Uterus (tissue), 4 donors: ENCODE results near the gene FER. TPM values are rescaled to one million over a fixed set of nuclear protein-coding genes. Genes with fewer than 3 reads are reported as not detected.
"Not testable (repeated sequence)": the region's sequence is repeated elsewhere in the genome, so short reads cannot be mapped to it uniquely, and the experiment has no call there.

Experiments
- DNase-seq, 2 donors: peaks; one replicate each; pipeline ENCODE4 v3.0.0-alpha.2; 2019 to 2020
- H3K27ac ChIP-seq, 2 donors: fragments of 200-600 bp; sonication (generic); 1 replicate in 1 of 2; 2 replicates in 1 of 2; pipeline ENCODE4 v1.5.1; 2016 to 2018
- H3K27me3 ChIP-seq, 2 donors: fragments of 200-600 bp; sonication (generic); one replicate each; pipeline ENCODE4 v1.5.1; 2018 to 2019; ENCODE audit warnings: control low read depth in 1 of 2
- H3K36me3 ChIP-seq, 2 donors: fragments of 200-600 bp; sonication (generic); one replicate each; pipeline ENCODE4 v1.5.1; 2019; ENCODE audit warnings: control low read depth in 1 of 2
- H3K4me1 ChIP-seq, 2 donors: fragments of 200-600 bp; sonication (generic); one replicate each; pipeline ENCODE4 v1.5.1; 2018 to 2019; ENCODE audit warnings: control low read depth in 1 of 2
- H3K4me3 ChIP-seq, 2 donors: fragments of 200-600 bp; sonication (generic); 1 replicate in 1 of 2; 2 replicates in 1 of 2; pipeline ENCODE4 v1.5.1; 2018 to 2019; ENCODE audit warnings: mild to moderate bottlenecking in 1 of 2
- H3K9me3 ChIP-seq, 2 donors: fragments of 200-600 bp; sonication (generic); one replicate each; pipeline ENCODE4 v1.5.1; 2019; ENCODE audit warnings: control low read depth in 1 of 2
- POLR2A ChIP-seq, 2 donors: fragments of 450-650 bp; IDR thresholded peaks; one replicate each; pipeline ENCODE4 v1.6.1; 2016; ENCODE audit warnings: antibody characterized with exemption in 2 of 2, mild to moderate bottlenecking in 1 of 2, moderate library complexity in 1 of 2
- intact Hi-C: fragments of 100-400 bp; cut with DNase I; formaldehyde crosslinking; loops from one replicate; pipeline ENCODE4 v1.15.1; 2023; ENCODE audit warnings: low total_unique reads
- total RNA-seq, 4 donors: library from RNA; depleted of rRNA in 3 of 4; stranded (reverse); fragments of >200 nt in 3 of 4; gene quantifications; one replicate each; pipeline versions ENCODE4 v1.1.0 to v1.2.4, GENCODE V29; 2014 to 2023
- TF ChIP-seq, protein P1 (sequence below), 4 experiments: fragments of 200-600 bp in 2 of 4; fragments of 450-650 bp in 2 of 4; sonication (generic) in 2 of 4; IDR thresholded peaks; one replicate each; pipeline ENCODE4 v1.5.1; 2016 to 2019; ENCODE audit warnings: antibody characterized with exemption in 4 of 4, mild to moderate bottlenecking in 2 of 4, moderate library complexity in 1 of 4
- donor health status: DM: yes; HTN: yes; CAD: no.

The FER gene
- total RNA-seq, 4 donors from 2014 or later = 16.9 to 60.1 (median 38.0) TPM

- no peak overlapping the region for H3K4me3 ChIP-seq
- intact Hi-C loops = no loop called here
- H3K36me3 ChIP-seq = no peaks in the 10 kb centered on the region
- DNase-seq = no peak
- no peaks in the 10 kb centered on the region for H3K4me1 ChIP-seq
- no peak for TF ChIP-seq POLR2A (IDR thresholded peaks at IDR 0.05)
- TF ChIP-seq, protein P1, sequence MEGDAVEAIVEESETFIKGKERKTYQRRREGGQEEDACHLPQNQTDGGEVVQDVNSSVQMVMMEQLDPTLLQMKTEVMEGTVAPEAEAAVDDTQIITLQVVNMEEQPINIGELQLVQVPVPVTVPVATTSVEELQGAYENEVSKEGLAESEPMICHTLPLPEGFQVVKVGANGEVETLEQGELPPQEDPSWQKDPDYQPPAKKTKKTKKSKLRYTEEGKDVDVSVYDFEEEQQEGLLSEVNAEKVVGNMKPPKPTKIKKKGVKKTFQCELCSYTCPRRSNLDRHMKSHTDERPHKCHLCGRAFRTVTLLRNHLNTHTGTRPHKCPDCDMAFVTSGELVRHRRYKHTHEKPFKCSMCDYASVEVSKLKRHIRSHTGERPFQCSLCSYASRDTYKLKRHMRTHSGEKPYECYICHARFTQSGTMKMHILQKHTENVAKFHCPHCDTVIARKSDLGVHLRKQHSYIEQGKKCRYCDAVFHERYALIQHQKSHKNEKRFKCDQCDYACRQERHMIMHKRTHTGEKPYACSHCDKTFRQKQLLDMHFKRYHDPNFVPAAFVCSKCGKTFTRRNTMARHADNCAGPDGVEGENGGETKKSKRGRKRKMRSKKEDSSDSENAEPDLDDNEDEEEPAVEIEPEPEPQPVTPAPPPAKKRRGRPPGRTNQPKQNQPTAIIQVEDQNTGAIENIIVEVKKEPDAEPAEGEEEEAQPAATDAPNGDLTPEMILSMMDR (IDR thresholded peaks at IDR 0.05) = no peak
- no peak overlapping the region for H3K27ac ChIP-seq
- H3K9me3 ChIP-seq = no peaks in the 10 kb centered on the region
- H3K27me3 ChIP-seq = no peaks in the 10 kb centered on the region
Observed at GRCh38 chr5:108966910-108967309, 219.2 kb downstream of the FER start.

DNA sequence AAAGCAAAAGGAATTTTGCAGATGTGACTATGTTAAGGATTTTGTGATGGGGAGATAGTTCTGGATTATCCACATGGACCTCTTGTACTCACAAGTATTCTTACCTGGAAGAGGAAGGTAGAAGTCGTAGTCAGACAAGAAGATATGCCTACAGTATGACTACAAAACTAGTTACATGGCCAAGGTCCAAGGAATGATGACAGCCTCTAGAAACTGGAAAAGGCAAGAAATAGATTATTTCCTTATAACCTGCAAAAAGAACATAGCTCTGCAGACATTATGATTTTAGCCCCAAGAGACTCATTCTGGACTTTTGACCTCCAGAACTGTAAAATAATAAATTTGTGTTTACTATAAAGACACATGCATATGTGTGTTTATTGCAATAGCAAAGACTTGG, 226.9 kb downstream of the FER start:
- no peak for TF ChIP-seq POLR2A (IDR thresholded peaks at IDR 0.05)
- TF ChIP-seq, protein P1 (IDR thresholded peaks at IDR 0.05) = no peak
- Histone ChIP-seq H3K4me1 (no peaks in the 10 kb centered on the region), H3K4me3 (no peak overlapping the region), H3K27me3 (no peaks in the 10 kb centered on the region), H3K27ac (no peak overlapping the region), H3K36me3 (no peaks in the 10 kb centered on the region), H3K9me3 (no peaks in the 10 kb centered on the region)
- DNase-seq = no peak
- intact Hi-C loops = no loop called here

DNA sequence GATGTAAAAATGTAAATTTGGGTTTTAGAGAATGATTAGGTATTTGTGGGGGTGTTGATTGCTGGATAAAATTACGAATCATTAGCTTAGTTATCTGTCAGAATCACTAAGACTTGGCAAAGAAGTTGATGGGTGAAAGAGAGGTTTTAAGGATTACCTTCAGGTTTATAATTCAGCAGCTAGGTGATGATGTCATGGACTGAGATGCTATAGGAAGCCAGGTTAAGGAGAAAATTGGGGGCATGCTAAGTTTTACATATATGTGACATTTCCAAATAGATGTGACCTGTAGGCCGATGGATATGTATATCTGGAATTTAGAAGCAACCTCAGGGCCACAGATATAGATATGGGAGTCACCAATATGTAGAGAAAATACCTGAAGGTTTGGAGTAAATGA, 228.0 kb downstream of the FER start:
- H3K36me3 ChIP-seq = no peaks in the 10 kb centered on the region
- H3K4me1 ChIP-seq = no peaks in the 10 kb centered on the region
- intact Hi-C loops = no loop called here
- H3K4me3 ChIP-seq = no peak overlapping the region
- no peak for DNase-seq
- H3K27ac ChIP-seq = no peak overlapping the region
- TF ChIP-seq, protein P1 (IDR thresholded peaks at IDR 0.05) = no peak
- TF ChIP-seq POLR2A (IDR thresholded peaks at IDR 0.05) = no peak
- no peaks in the 10 kb centered on the region for H3K27me3 ChIP-seq
- no peaks in the 10 kb centered on the region for H3K9me3 ChIP-seq

DNA sequence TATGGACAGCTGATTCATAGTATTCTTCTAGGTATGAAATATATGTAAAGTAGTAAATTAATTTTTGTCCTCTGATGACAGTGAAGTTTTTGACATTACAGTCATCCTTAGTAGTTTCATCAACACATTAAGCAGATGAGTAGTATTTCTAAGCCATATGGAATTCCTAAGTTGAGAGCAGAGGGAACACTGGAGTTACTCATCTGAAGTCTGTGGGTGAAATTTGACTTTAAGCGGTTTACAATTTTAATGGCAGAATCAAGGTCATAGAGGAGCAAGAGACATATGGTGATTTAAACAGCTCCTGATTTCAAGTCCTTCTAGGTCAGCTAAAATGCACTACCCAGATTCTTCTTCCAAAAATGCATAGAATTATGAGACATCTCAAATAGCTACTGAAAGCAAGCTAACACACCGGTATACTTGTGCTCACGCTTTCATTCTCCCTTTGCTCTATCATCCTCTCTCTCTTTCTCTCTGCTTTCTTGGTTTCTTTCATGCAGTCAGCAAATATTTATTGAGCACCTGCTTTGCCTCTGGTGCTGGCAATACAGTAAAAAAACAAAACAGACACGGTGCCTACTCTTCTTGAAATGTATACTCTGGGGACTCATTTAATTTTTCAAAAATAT, 235.9 kb downstream of the FER start:
- Histone ChIP-seq H3K27me3 (no peaks in the 10 kb centered on the region), H3K27ac (no peak overlapping the region), H3K4me1 (no peaks in the 10 kb centered on the region), H3K4me3 (no peak overlapping the region), H3K9me3 (no peaks in the 10 kb centered on the region), H3K36me3 (no peaks in the 10 kb centered on the region)
- no peak for TF ChIP-seq POLR2A (IDR thresholded peaks at IDR 0.05)
- intact Hi-C loops = no loop called here
- DNase-seq = no peak

DNA sequence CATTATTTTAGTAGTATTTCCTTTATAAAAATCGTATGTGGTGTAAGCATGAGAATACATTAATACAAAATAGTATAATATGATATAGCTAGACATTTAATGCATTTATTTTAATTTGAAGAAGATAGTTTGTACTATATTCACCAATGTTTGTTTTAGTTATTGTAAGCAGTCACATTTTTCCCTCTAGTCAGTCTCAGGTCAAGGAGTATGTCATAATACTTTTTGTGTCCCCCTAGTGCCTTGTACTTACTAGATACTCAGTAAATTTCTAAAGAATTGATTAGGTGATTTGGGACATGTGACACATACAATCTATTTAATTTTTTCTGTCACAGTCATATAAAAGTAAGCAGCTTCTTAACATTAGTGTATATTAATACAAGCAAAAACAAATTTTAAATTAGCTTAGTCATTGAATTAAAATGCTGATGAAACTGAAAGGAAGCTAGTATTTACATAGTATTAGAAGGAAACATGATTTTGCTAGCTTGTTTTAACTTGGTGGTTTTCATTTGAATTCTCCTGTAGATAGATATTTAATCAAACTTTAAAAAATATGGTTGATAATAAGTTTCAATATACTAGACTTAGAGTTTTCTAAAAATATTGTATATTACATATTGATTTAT, 242.2 kb downstream of the FER start:
- Histone ChIP-seq H3K27me3 (no peaks in the 10 kb centered on the region), H3K4me3 (no peak overlapping the region), H3K4me1 (no peaks in the 10 kb centered on the region), H3K36me3 (no peaks in the 10 kb centered on the region), H3K9me3 (no peaks in the 10 kb centered on the region), H3K27ac (no peak overlapping the region)
- no peak for TF ChIP-seq POLR2A (IDR thresholded peaks at IDR 0.05)
- TF ChIP-seq, protein P1 (IDR thresholded peaks at IDR 0.05) = no peak
- intact Hi-C loops = no loop called here
- DNase-seq = no peak

- H3K27me3 ChIP-seq, DNase-seq, intact Hi-C loops, H3K9me3 ChIP-seq, H3K4me3 ChIP-seq, H3K4me1 ChIP-seq, H3K36me3 ChIP-seq, H3K27ac ChIP-seq: not testable (repeated sequence)
Observed at GRCh38 chr5:108992396-108993085, 244.8 kb downstream of the FER start.

DNA sequence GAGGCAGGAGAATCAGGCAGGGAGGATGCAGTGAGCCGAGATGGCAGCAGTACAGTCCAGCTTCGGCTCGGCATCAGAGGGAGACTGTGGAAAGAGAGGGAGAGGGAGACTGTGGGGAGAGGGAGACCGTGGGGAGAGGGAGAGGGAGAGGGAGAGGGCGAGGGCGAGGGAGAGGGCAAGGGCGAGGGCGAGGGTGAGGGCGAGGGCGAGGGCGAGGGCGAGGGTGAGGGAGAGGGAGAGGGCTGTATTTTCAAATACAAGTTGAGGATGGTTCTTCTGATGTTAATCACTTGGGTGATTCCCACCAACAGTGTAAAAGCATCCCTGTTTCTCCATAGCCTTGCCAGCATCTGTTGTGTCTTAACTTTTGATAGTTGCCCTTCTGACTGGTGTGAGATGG, 245.7 kb downstream of the FER start:
- DNase-seq, H3K4me1 ChIP-seq, H3K4me3 ChIP-seq, intact Hi-C loops, H3K27ac ChIP-seq, H3K9me3 ChIP-seq, H3K27me3 ChIP-seq, H3K36me3 ChIP-seq: not testable (repeated sequence)
